ENCODE measurements around the gene ZBTB34.

DNA sequence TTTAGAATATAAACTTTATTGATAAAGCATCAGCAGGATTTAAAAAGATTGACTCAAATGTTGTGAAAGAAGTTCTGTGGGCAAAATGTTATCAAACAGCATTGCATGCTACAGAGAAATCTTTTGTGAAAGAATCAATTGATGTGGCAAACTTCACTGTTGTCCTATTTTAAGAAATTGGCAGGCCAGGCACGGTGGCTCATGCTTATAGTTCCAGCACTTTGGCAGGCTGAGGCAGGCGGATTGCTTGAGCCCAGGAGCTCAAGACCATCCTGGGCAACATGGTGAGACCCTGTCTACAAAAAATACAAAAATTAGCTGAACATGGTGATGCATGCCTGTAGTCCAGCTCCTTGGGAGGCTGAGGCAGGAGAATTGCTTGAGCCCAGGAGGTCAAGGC, 38.2 kb upstream of the ZBTB34 start:
- TF ChIP-seq, protein P1, sequence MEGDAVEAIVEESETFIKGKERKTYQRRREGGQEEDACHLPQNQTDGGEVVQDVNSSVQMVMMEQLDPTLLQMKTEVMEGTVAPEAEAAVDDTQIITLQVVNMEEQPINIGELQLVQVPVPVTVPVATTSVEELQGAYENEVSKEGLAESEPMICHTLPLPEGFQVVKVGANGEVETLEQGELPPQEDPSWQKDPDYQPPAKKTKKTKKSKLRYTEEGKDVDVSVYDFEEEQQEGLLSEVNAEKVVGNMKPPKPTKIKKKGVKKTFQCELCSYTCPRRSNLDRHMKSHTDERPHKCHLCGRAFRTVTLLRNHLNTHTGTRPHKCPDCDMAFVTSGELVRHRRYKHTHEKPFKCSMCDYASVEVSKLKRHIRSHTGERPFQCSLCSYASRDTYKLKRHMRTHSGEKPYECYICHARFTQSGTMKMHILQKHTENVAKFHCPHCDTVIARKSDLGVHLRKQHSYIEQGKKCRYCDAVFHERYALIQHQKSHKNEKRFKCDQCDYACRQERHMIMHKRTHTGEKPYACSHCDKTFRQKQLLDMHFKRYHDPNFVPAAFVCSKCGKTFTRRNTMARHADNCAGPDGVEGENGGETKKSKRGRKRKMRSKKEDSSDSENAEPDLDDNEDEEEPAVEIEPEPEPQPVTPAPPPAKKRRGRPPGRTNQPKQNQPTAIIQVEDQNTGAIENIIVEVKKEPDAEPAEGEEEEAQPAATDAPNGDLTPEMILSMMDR (IDR thresholded peaks at IDR 0.05) = no peak
- TF ChIP-seq POLR2A (IDR thresholded peaks at IDR 0.05) = no peak
- no peak for TF ChIP-seq POLR2AphosphoS5 (IDR thresholded peaks at IDR 0.05)

All from prostate gland (tissue), 2 donors.